OCI-LY1 (cell line): ENCODE measurements around the gene VPS16.

Source experiments
- EZH2 ChIP-seq: fragments of 200-600 bp; sonication (generic), shearing (Covaris generic); IDR thresholded peaks from 2 replicates; pipeline ENCODE4 v1.8.0; 2017; ENCODE audit warnings: borderline replicate concordance, mixed run types, mild to moderate bottlenecking, antibody characterized with exemption, low read length, moderate library complexity, mixed read lengths
- TF ChIP-seq, protein P1 (sequence below): fragments of 200-600 bp; sonication (generic), shearing (Covaris generic); IDR thresholded peaks from 2 replicates; pipeline ENCODE4 v1.5.1; 2017; ENCODE audit warnings: mild to moderate bottlenecking, antibody characterized with exemption, low read length, moderate library complexity, mixed read lengths

DNA sequence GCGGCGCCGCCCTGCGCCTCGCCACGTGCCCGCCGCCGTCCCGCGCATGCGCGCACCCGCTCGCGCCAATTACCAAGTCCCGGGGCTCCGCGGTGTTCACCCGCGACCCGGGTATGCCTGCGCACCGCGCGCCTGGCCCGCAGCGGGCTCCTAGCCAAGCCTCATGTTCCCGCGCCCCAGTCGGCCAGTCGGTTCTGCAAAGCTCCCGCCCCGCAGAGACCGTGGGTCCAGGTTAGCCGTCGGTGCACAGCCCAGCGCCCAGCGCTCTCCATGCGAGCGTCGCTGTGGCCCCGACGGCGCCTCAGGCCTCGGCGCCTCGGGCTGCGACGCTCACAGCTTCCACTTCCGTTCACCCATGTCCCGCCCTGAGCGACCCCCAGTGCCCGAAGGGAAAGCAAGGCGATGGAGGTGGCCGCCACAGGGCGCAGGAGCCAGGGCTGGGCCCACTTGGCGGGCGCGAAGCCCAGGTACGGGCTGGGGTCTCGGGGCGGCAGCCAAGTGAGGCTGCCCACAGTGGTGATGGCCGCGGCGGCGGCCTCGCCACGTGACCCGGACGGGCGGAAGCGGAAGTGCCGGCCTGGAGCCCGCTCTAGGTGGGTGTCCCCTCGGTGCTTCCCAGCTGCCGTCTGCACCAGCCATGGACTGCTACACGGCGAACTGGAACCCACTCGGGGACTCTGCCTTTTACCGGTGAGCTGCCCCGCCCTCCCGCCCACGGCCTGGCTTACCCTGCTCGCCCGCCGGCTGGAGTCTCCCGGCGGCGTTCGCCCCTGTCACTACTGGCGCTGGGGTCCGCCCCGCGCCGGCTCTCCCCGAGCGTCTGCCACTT lies at the start of gene VPS16, which contains the start of gene PCED1A:
- TF ChIP-seq, protein P1, sequence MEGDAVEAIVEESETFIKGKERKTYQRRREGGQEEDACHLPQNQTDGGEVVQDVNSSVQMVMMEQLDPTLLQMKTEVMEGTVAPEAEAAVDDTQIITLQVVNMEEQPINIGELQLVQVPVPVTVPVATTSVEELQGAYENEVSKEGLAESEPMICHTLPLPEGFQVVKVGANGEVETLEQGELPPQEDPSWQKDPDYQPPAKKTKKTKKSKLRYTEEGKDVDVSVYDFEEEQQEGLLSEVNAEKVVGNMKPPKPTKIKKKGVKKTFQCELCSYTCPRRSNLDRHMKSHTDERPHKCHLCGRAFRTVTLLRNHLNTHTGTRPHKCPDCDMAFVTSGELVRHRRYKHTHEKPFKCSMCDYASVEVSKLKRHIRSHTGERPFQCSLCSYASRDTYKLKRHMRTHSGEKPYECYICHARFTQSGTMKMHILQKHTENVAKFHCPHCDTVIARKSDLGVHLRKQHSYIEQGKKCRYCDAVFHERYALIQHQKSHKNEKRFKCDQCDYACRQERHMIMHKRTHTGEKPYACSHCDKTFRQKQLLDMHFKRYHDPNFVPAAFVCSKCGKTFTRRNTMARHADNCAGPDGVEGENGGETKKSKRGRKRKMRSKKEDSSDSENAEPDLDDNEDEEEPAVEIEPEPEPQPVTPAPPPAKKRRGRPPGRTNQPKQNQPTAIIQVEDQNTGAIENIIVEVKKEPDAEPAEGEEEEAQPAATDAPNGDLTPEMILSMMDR = no peak
- no peak for TF ChIP-seq EZH2
